Left forelimb (tissue), 1 donor: ENCODE measurements around the gene HAND1.
A peak's percentile ranks its signal among the peaks of the same experiment; 100 is the strongest.

Source experiments
- DNase-seq: peaks from one replicate; pipeline ENCODE4 v3.0.0-alpha.2; 2018; ENCODE audit warnings: low spot score

HAND1 gene

GRCh38 chr5:154505567-154505966, 27.5 kb upstream of the HAND1 start:
- no peak for DNase-seq

GRCh38 chr5:154503698-154504039, 25.6 kb upstream of the HAND1 start:
- DNase-seq = no peak

- DNase-seq = no peak
Measured at GRCh38 chr5:154502180-154502579, 24.2 kb upstream of the HAND1 start.

GRCh38 chr5:154501566-154501965, 23.5 kb upstream of the HAND1 start:
- no peak for DNase-seq

DNA sequence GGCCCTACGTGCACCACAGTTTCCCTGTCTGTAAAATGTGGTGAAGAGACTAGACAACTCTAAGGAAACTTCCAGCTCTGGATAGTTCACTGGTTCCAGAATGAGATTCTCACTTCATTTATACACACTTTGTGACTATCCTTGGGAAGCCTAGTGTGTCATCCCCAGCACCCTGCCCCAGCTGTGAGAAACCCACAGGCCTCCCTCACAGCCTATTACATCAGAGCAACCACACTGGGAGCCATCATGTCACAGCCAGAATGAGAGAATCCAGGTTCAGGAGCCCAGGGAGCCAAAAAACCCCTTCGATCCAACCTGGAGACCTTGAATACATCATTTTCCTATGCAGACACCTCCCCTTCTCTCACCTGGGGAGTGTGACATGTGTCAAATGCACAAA, 21.0 kb upstream of the HAND1 start:
- no peak for DNase-seq

DNA sequence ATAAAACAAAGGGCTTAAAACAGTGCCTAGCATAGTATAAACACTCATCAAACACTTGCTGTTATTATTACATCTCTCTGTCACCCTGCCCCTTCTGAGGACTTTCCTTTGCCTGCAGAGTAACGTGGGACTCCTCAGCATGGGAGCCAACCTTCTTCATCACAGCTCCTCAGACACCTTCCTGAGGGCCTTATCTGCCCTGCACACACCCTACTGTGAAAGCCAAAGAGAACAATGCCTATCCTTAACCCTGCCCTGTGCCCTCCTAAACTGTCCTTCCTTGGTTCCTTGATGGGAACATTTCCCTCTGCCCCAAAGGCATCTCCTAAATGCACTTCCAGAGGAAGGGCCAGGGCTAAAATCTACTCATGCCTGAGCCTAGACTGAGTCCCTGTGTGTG, 20.6 kb upstream of the HAND1 start:
- no peak for DNase-seq

GRCh38 chr5:154494036-154494435, 16.0 kb upstream of the HAND1 start:
- no peak for DNase-seq

DNA sequence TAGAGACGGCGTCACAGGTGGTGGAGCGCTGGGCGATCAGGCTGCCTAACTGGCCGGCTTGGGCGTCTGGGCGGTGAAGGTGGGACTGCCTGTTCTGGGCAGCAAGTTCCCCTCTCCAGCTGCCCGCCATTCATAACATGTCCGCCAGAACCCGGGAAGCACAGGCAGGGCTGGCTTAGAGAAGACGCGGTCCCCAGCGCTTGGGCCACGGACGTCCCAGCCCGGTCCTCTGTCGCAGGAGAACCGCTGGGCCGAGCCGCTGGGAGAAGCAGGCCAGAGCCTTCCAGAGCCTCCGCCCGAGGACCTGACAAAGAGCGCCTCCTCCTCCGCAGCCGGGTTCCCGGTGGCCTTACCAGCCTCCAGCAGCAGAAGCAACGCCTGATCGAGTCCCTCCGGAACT, 15.2 kb upstream of the HAND1 start:
- DNase-seq = peak; percentile 20

DNA sequence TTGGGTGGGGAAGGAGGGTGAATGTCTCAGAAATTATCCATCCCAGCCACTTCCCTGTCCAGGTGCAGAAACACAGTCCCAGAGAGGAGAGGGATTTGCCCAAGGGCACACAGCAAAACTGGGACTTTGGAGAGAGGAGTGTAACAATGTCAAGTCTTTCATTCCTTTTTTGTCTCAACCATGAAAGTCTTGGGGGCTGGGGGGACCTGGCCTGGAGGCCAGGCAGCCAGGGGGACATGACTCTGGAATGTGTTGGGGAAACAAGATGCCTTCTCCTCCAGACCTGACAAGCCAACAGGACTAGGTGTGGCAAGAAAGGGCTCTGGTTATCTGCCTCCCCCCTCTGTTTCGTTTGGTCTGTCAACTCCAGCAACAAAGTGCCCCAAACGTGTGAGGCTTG, 13.9 kb upstream of the HAND1 start:
- peak; percentile 51 for DNase-seq

GRCh38 chr5:154487541-154487940, 9.5 kb upstream of the HAND1 start:
- DNase-seq = no peak

GRCh38 chr5:154486427-154486866, 8.4 kb upstream of the HAND1 start:
- no peak for DNase-seq

GRCh38 chr5:154485850-154486426, 7.9 kb upstream of the HAND1 start:
- DNase-seq = no peak

- DNase-seq = no peak
Measured at GRCh38 chr5:154485096-154485491, 7.1 kb upstream of the HAND1 start.

DNA sequence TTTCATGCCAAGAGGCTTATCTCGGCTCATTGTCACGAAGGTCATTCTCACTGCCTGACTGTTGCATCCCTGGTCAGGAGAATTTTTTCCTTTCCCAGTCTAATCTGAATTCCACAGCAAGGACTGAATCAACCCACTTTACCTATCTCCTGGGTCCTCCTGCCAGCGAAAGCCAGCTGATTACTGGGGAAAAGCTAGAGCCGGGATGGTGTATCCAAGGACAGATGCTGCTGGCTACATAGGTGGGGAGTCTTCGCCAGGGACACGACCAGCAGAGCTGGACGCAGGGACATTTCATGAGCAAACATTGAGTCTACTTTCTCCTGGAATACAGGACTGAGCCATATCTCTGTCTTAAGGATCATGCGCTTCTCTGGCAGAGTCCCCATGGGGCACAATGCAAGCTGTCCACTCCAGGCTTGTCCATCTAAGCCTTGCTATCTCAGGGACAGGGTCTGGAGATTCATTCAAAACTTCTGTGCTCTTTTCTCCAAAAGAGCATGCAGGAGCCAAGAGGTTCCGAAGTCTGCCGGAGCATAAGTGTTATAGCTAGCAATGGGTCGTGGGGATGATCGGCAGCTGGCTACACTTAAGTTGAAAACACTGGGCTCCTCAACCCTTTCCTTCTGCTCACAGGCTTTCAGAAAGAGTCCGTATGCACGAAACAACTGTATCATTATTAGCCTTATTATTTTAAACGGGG, 6.5 kb upstream of the HAND1 start:
- DNase-seq = no peak

DNA sequence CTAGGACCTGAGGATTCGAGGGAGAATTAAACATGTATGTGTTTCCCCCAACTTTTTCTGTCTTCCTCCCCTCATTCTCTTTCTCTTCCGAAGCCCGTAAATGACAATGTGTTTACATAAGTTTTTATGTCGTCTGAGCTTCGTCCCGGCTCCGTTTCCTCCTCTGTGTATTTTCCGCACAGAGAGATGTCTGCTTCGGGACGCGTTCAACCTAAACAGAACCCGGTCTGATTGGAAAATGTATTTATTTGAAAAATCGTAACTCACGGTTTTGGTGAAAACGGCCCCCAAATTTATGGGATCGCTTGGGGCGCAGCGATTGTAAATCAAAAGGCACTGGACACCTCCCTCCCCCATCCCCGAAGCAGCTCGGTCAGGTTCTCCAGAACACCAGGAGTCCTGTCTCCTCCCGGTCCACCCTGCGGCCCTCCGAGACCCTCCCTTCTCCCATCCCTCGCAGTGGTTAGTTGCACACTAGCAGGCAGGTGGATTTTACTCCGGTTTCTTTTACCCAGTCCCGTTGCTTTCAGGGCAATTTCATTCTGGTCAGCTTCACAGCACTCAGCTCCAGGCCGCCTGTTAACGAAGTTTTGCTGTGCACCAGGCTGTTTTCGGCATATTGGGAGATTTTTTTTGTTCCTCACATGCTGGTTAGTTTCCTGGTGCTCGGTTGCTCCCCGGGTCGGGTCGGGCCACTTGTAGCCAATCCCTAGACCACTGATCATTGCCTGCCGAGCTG, 5.8 kb upstream of the HAND1 start:
- no peak for DNase-seq

DNA sequence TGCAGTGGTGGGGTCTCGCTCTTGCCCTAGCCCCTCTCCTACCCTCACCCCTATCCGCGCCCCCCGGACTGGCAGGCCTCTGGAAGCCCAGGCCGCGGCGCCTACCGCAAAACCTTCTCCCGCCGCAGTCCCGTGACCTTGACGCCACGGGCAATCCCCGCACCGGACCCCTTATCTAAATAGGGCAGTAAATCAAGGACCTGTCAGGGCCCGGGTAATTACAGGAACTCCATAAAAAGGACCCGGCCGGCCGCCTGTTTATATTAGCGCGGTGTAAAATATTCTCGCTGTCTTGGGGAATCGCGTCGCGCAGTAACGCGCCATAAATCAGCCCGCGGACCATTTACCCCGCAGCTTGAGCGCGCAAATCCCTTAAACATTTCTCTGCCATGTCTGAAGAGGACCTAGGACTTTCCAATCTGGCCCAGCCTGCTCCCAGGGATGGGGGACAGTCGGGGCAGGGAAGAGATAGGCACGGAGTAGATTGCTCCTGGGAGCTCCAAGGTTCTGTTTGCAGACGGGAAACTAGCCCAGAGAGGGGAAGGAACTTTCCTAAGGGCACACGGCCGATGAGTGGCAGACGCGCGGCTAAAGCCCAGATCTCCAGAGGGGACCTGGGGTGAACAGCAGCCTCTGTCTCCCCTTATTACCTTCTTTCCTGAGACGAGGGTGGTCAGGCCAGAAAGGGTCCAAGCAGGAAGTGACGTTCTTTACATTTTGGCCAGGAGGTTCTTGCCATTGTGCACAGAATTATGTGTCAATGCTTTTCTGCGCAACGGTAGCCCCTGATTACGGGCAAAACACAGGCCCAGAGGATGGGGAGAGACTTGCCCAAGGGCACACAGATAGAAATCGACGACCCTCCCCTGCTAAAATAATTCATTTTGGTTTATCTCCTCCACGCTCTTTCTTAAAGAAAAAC, 4.8 kb upstream of the HAND1 start:
- no peak for DNase-seq

GRCh38 chr5:154481584-154482381, 3.8 kb upstream of the HAND1 start:
- DNase-seq = no peak

DNA sequence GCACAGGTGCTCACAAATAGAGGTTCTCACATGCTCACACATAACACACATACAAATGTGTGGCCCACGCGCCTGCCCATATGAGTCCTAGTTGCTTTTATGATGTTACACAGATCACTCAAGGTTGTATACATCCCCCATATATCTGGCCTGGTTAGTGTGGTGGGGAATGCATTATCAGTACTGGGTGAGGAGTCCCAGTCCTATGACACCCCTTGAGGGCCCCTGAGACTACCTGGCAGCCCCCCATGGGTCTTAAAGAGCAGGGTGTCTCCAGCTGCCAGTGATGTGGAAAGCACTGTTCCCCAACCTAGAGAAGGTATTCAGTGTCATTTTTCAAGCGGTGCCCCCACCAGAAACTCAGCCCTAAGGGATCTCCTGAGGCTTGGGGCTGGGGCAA, 2.8 kb upstream of the HAND1 start:
- no peak for DNase-seq

- no peak for DNase-seq
Measured at GRCh38 chr5:154479944-154480750, 2.1 kb upstream of the HAND1 start.

- no peak for DNase-seq
Measured at GRCh38 chr5:154479160-154479943, 1.3 kb upstream of the HAND1 start.
